Hypothalamus (tissue), 51 donors: ENCODE measurements around the gene SNRNP48.
A peak's percentile ranks its signal among the peaks of the same experiment; 100 is the strongest.

Source experiments
- DNase-seq, 51 donors: peaks; one replicate each; lab custom pipeline; 2025; lab: John Stamatoyannopoulos, UW

SNRNP48 gene

GRCh38 chr6:7589949-7590917 lies at the start of gene SNRNP48:
SNRNP48 (plus strand) TSS chr6:7590198; CDS start chr6:7590258, 60 bp downstream.
- DNase-seq: peak; percentile 28 to 95 (median 85)

GRCh38 chr6:7540595-7540994 lies 49.4 kb upstream of the SNRNP48 start:
- no peak for DNase-seq

GRCh38 chr6:7541175-7542064 lies 48.6 kb upstream of the SNRNP48 start, which contains the start of gene DSP:
DSP (plus strand) TSS chr6:7541671; CDS start chr6:7541916, 245 bp downstream.
- no peak for DNase-seq

GRCh38 chr6:7542065-7542873 lies 47.7 kb upstream of the SNRNP48 start:
- DNase-seq: no peak

GRCh38 chr6:7542874-7543624 lies 46.9 kb upstream of the SNRNP48 start:
- DNase-seq: peak in 1 of 51 donors; percentile 4

- no peak for DNase-seq
Observed at GRCh38 chr6:7543789-7544424, 46.1 kb upstream of the SNRNP48 start.

- DNase-seq: no peak
Observed at GRCh38 chr6:7544597-7544996, 45.4 kb upstream of the SNRNP48 start.

GRCh38 chr6:7545316-7546019 lies 44.5 kb upstream of the SNRNP48 start:
- DNase-seq: no peak

GRCh38 chr6:7546020-7546369 lies 44.0 kb upstream of the SNRNP48 start:
- no peak for DNase-seq

- no peak for DNase-seq
Observed at GRCh38 chr6:7546383-7546782, 43.6 kb upstream of the SNRNP48 start.

- no peak for DNase-seq
Observed at GRCh38 chr6:7546896-7547295, 43.1 kb upstream of the SNRNP48 start.

- no peak for DNase-seq
Observed at GRCh38 chr6:7547315-7547714, 42.7 kb upstream of the SNRNP48 start.

GRCh38 chr6:7550433-7550801 lies 39.6 kb upstream of the SNRNP48 start:
- no peak for DNase-seq

- no peak for DNase-seq
Observed at GRCh38 chr6:7554533-7555275, 35.3 kb upstream of the SNRNP48 start.

GRCh38 chr6:7555671-7556070 lies 34.3 kb upstream of the SNRNP48 start:
- no peak for DNase-seq

- DNase-seq: no peak
Observed at GRCh38 chr6:7556394-7557106, 33.4 kb upstream of the SNRNP48 start.

GRCh38 chr6:7557652-7558051 lies 32.3 kb upstream of the SNRNP48 start:
- DNase-seq: no peak
